NCI-H774 (cell line): ENCODE measurements around the gene MYOCD.

ENCODE experiments used
- DNase-seq: peaks from one replicate; lab custom pipeline; 2025; lab: John Stamatoyannopoulos, UW

The MYOCD gene

DNA sequence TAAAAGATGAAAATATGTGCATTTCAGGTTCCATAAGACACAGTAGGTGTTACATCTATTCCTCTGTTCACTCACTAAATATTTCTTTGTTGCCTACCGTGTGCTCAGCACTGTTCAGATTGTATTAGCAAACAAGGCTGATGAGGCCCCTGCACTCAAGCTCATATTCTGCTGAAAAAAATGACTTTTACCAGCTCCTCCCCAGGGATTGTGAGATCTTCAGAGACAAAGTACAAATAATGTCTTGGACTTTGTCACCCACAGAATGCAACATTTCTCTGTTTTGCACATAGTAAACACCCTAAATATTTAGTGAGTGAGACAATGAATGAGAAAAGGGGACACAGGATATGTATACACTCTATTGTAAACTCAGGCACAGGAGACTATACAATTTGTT is 21.9 kb upstream of the MYOCD start:
- DNase-seq = no peak

DNA sequence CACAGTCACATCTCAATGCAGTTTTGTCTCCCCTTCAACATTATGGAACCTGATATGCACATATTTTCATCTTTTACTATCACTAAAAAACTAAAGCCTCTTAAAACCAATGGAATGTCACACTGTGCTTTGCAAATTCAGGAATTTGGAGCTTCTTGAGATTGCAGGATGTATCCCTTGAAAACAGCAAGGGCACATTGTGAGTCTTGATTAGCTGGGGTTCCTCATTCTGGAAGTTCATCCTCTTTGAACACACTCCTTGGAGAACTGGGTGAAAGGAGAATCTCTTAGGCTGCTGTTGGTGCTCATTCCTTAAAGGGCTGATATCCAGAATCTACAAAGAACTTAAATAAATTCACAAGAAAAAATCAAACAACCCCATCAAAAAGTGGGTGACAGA is 21.1 kb upstream of the MYOCD start:
- no peak for DNase-seq

DNA sequence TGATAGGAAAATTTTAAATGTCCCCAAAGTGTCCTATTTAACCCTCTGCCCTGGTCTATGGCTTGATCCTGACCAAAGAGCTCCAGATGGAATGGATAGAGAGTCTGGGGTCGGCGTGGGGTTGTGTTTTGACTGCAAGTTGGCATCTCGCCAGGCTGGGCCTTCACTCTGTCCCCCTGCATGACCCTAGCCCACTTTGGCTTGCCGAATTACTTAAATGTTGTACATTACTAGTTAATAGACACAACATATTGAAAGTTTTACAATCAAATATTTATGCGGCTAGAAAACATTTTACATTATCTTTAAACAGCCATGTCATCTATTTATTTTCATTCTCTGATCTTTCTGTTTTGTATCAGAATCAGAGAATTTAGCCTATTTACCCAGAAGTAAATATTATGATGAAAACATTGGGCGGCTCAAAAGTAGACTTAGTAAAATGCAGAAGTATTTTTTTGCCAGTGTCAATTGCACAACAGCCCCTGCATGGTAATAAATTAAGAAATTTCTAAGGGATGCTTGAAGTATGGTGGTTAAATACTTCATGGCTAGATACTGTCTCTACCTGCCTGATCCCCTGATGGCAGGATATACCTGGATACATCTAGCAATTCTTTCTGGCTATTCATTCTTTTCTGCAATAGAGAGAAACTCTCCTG is 18.8 kb upstream of the MYOCD start:
- no peak for DNase-seq

DNA sequence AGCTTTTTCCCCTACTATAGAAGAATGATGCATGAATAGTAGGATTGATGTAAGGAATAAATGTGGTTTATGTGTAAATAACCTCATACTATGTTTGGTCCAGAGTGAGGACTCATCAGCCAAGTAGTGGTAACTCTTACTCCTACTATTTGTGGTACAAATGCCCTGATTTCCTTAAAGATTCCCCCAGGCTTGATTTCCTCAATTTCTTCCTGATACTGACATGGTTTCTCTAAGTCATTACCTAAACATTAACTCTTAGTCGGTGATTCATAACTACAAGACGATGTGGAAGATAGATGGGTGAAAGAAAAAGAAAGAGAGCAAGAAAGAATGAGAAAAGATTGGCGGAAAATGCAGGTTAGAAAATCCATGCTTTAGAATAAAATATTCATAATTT is 17.2 kb upstream of the MYOCD start:
- no peak for DNase-seq

DNA sequence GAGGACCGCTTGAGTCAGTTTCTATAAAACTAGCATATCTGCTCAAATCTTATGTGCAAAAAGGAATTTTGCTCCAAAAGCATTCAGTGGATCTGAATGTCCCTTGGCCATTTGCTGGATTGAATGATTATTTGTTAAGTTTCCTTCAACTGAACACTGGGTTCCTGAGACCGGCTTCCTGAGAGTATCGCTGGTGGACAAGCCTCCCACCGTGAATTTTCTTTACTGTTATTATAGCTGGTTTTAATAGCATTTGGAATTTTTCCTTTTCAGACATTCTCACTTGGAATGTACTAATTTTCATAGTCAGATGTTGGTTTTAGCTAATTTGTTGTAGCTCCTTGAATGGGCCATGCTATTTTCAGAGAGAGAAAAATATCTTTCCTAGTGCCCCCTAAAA is 9.8 kb upstream of the MYOCD start:
- no peak for DNase-seq

DNA sequence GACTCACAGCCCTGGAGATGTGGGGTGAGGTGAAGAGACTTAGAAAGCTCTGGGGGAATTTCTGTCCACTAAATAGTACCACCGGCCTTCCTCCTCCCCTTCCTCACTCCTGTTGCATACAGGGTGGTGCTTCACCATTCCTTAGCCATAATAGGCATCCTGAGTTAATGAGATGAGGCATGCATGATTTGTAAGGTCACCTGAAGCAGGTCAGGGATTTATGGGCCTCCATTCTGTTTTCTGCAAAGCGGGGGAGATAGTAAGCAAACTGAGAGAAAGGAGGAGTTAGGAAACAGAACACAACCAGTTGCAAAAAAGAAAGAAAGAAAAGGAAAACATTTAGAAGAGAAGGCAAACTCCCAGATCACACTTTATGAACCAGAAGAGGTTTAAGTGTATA is 9.3 kb upstream of the MYOCD start:
- no peak for DNase-seq

DNA sequence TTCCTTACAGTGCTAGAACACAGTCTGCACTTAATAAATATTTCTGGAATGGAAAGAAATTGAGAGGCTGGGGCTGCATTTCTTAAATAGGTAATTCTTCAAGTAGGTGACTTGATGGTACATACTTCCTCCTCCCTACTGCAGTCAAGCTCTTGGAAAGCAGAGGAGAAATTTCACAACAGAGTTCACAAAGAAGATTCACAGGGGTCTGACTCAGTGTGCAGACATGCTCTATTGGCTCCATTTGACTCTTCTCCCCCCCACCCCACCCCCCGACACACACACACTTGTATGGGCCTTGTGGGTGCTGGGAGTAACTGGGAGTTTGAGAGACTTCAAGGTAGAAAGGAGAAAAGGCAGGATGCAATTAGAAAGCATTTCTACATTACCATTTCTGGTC is 6.2 kb upstream of the MYOCD start:
- no peak for DNase-seq

DNA sequence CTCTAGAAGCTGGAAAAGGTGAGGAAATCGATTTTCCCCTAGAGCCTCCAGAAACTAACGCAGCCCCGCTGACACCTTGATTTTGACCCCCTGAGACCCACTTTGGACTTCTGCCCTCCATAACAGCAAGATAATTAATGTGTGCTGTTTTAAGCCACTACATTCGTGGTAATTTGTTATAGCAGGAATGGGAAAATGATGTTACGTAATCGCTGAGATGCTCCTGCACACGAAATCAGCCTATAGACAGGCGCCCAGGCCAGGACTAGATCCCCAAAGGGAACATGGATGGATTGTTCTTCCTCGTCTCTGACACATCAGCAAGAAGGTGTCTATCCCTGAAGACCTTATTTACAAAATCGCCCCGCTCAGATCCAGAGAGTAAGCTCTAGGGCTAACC is 1.4 kb upstream of the MYOCD start:
- no peak for DNase-seq

DNA sequence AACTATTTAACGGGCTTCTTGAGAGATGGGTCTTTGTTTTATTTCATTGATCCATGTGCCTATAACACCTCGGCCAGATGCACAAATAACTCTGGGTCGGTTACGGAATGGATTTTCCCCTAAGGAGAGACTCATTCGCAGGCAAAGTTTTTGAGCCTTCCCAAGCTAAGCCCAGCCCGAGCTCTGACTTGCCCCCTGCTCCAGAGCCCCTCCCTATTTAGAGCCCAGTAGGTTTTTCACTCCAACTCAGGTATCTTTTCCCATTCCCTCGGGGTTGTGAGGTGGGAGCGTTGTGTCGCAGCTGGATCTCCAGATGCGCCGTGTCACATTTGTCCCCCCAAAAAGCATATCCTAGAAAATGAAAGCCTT is 812 bp upstream of the MYOCD start:
- no peak for DNase-seq

DNA sequence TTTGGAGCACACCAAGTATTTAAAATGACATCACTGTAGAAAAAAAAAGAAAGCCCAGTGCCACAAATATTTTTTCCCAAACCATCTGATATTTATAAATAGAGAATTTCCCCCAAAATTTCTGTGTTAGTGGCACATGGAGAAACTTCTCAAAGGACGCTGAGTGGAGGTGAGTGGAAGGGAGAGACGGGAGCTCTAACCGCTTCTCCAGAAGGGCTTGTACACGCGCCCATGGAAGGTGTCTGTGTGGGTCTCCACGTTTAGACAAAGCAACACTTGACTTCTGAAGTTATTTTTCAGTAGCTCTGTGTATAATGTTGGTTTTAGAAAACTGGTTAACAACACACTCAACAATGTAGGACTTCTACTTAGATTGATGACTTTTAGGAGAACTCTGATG is 1.0 kb downstream of the MYOCD start:
- no peak for DNase-seq

DNA sequence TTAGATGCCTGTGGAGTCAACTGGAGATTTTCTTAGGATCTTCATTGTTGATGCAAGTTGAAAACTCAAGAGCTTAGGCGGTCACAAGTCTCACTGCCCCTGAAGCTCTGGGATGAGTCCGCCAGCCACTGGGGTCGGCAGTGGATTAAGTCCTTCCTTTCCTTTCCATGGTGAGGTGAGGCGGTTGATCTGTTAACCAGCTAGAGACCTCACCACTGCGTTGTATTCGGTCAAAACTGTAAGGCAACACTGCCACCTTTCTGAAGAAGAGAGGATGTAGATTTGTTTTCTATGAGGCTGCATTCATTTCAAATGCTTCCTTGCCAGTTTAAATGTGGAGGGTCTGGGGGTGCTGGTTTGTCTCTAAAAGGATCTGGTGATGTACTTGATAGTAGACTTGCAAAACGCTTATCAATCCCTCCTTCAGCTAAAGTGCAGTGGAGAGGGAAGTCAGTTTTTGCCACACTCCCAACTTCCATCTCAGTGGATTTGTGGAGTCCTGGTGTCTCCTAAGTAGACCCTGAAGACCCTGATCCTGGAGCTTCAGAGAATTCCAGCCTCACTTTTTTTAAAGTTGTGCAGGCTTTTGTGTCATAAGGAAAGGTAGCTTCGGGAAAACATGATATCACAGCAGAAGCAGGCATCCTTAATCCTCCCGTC is 1.7 kb downstream of the MYOCD start:
- no peak for DNase-seq

DNA sequence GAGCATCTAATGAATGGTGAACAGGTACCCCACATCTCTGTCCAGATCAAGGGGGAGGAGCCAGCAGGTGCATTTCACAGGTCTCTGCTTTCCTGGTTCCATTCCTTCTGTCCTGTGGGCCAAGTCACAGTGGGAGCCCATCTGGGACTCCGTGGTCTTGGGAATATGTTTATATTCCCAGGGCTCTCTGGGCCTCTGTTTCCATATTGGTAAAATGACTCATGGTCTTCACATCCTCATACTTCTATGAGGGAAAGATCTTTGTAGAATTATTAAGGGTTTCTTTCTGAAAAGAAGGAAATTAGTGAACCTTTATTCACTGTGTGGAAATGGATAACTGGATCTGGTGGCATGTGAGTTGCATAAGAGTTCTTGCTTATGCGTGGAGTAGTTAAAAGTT is 6.2 kb downstream of the MYOCD start:
- DNase-seq = no peak

DNA sequence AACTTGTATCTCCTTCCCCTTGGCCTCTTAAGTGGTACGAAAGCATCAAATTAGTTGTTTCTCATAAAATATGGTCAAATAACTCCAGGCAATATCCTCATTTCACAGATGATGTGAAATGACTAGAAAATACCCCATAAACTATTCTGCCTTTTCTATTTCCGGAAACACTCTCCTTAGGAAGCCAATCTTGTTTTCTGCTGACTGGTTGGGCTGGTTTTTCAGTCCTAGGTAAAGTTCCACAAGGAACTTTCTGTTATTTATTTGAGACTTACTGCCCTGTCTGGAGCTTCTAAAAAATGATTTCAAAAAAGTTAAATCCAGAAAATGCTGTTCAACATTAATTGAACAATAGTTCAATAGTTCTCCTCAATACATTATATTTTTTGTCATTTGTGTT is 7.3 kb downstream of the MYOCD start:
- DNase-seq = no peak

DNA sequence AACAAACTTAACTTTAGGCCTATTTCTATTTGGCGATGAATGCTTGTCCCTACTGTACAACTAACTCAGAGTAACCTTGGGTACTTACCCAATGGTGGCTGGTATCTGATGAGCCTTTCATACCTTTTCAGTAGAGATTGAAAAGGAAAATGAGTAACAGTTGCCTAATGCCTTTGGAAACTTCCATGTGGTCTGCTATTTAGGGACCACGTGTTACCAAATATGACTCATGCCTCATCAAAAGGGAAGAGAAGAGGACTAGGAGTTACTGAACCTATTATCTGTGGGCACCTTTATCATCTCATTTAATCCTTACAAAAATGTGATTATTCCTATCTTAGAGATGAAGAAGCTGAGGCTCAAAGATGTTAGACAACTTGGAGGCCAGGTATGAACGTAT is 8.1 kb downstream of the MYOCD start:
- no peak for DNase-seq

DNA sequence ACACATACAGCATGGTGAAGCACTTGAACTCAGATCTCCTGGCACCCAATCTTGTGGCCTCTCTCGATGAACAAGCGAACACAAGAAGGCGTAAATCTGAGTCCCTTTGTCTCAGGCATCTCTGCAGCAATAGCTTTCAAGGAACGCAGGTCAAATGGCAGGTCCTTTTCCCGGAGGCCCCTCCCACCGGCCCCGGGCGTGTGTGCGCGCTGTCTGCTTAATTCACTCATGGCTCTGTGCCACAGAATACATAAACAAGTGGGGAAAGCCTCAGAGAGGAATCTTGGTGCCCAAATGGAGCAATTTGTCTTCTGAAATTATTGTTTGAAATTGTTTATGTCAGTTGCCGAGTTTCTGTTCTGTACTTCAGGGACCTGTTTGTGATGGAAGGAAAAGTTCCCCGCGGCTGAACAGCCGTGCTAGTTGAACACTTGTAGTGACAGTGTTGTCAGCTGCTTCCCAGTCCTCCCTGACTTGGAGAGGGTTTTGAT is 14.8 kb downstream of the MYOCD start:
- no peak for DNase-seq

DNA sequence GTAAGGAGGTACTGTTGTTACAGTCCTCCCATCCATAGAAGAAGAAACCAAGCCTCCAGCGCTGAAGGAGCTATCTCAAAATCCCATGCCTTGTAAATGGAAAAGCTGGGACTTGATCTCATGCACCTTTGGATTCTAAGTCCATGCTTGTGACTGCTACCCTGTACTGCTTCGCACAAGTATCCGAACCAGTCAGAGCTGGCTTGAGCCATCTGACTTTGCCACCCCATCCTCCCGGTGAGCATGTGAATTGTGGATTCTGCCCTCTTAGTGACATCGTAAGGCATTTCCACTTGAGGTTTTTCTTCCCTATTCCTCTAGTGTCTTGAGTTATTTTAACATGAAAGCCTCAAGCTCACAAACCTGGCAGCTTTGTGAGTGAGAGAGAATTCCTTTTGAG is 15.3 kb downstream of the MYOCD start:
- DNase-seq = no peak

DNA sequence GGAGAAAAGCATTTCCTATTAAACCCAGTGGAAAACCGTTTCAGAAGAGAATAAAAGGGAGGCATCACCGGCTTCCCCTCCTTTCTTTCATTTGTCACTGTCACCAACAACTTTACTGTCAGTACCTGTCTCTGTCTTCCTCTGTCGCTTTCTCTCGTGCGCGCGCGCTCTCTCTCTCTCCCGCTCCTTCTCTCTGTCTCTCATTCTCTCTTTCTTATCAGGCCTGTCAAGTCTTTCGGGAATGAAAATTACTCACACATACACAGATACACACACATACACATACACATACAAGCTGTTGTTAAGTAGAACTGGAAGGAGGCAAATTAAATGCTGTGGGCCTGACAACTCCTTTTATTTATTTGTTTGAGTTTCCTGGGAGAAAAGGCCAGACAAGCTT is 17.6 kb downstream of the MYOCD start:
- no peak for DNase-seq

DNA sequence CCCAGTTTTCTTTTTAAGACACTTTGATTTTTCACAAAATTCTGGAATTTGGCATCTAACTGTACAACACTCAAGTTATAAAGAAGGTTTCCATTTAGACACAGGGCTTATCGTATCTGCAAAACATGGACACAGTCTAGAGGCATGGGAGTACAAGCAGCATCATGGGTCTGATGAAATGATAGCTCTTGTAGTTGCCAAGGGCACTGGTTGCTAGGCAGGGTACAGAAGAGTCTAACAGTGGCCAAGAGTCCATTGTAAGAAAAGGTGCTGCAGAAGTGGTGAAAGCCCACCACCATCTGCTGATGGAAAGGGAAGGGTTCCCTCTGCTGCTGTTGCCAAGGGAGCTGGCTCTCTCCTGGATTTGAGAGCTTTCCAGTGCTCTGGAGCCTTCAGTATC is 20.8 kb downstream of the MYOCD start:
- DNase-seq = no peak

DNA sequence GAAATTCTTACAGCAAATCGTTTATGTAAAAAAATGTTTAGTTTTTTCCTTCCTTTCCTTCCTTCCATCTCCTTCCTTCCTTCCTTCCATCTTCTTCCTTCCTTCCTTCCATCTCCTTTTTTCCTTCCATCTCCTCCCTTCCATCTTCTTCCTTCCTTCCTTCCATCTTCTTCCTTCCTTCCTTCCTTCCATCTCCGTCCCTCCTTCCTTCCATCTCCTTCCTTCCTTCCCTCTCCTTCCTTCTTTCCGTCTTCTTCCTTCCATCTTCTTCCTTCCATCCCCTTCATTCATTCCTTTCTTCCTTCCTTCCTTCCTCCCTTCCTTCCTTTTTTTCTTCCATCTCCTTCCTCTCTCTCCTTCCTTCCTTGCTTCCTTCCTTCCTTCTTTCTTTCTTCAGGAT is 22.7 kb downstream of the MYOCD start:
- no peak for DNase-seq

DNA sequence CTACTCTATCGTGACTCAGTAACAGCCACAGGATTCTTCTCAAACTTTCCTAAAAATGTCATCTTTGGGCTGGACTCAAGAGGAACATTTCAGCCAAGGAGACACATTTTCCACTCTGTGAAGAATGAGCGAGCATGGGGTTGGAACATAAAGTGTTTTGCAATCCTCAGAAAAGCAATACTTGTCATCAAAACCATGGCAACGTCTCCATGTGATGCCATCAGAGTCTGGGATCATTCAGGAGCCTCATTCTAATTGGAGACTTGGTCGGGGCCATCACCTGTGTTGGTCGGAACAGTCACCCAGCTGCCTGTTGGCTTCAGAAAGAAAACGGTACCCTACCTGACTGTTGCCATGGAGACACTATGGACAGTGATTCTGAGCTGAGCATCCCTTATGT is 25.5 kb downstream of the MYOCD start:
- no peak for DNase-seq

DNA sequence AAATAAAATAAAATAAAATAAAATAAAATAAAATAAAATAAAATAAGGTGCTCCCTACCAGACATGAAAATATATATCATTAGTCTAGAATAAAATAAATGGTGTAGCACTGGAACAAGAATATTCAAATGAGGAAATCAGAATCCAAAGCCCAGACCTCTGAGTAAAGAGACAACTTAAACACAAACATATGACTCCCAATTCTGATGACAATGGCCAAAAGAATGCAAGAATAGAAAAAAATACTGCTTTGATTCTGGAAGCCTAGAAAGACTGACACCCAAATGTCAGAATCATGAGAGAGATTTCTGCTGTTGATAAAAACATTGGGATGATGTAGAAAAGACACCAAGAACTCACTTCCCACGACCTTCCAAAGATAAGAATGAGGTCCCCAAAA is 27.9 kb downstream of the MYOCD start:
- no peak for DNase-seq

DNA sequence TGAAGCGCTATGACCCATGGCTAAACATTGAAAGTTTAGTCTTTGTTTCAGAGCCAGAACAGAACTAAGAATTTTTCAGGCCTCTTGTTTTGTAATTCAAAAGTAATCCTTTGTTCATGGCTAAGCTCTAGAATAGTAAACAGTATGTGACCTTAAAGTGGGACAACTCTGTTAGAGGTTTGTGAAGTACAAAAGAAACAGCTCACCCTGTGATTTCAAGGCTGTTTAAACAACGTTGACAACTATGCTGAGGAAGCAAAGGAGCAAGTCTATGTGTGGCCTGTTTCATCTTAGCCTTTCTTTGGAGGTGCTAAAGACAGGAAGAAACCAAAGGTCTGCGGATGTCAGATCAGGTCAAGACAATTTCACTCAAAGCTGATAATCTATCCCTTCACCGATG is 40.4 kb downstream of the MYOCD start:
- no peak for DNase-seq

DNA sequence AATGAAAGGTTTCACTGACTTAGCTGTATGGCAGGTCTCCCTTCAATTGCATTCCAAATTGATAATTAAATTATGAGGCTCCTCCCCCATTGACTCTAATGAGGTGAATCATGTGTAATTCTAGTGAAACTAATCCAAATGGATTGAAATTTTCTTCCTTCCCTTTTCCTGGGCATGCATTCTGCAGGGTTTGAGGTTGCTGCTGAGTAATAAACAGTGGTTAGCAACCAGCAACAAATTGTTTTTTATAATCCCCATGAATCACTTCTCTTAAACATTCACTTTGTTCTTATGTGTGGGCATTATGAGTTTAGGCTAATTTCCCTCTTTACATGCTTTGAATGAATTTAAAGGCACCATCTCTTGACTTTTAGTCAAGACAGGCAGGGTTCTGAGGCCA is 43.4 kb downstream of the MYOCD start:
- no peak for DNase-seq

DNA sequence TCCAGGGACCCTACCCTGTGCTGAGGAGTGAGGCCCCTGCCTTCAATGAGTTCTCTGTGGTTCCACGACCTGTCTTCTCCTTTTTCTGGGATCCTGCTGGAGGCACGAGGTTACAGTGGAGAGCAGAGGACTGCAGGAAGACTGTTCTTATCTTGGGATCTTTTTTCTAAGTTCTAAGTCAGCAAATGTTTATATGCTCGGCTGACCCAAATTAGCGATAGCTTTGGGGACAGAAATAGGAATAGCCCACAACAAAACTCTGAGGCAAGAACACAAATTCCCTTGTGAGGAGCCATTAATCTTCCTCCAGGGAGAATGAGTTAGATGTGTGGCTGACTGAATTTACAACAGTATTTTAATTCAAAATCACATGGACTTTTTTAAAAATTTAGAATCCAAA is 46.7 kb downstream of the MYOCD start:
- no peak for DNase-seq
